GM12864 (cell line): Measurements from ENCODE around the gene GLT8D2.

Source experiments
- DNase-seq: peaks from one replicate; pipeline ENCODE4 v3.0.0-alpha.2; 2011; ENCODE audit warnings: low read depth
- H3K4me3 ChIP-seq: 2 replicates; pipeline ENCODE4 v1.5.1; 2011; ENCODE audit warnings: mild to moderate bottlenecking, low read depth, low read length, control low read depth
- CTCF ChIP-seq: IDR thresholded peaks from 2 replicates; pipeline ENCODE4 v1.5.1; 2011; ENCODE audit warnings: low read depth, mild to moderate bottlenecking, moderate library complexity, low read length, control low read depth, inconsistent platforms; ENCODE audit errors: missing control alignments

GLT8D2 gene

GRCh38 chr12:104080764-104081163 lies 30.8 kb upstream of the GLT8D2 start:
- TF ChIP-seq CTCF: no peak

GRCh38 chr12:104079024-104079423 lies 29.0 kb upstream of the GLT8D2 start:
- no peak overlapping the region for H3K4me3 ChIP-seq
- no peak for TF ChIP-seq CTCF
- no peak for DNase-seq

More at GRCh38 chr12:104080764-104081163, 30.8 kb upstream of the GLT8D2 start:
- H3K4me3 ChIP-seq: no peak overlapping the region
- DNase-seq: no peak

- H3K4me3 ChIP-seq: no peak overlapping the region
- DNase-seq: no peak
- no peak for TF ChIP-seq CTCF
These were observed 23.7 kb upstream of the GLT8D2 start for GRCh38 chr12:104073699-104074098.

- no peak for DNase-seq
- H3K4me3 ChIP-seq: no peak overlapping the region
- TF ChIP-seq CTCF: no peak
These were observed 22.1 kb upstream of the GLT8D2 start for GRCh38 chr12:104072099-104072498.

- peak overlapping the region; percentile 86 for H3K4me3 ChIP-seq
- DNase-seq: no peak
- TF ChIP-seq CTCF: no peak
These were observed 14.9 kb upstream of the GLT8D2 start for GRCh38 chr12:104064842-104065427.

GRCh38 chr12:104064031-104064841 lies 14.2 kb upstream of the GLT8D2 start, which contains the start of gene HCFC2:
Gene HCFC2, plus strand, starts transcription at chr12:104064531. Its CDS starts 30 bp downstream, at chr12:104064561.
- no peak for TF ChIP-seq CTCF
- DNase-seq: peak; percentile 55
- H3K4me3 ChIP-seq: peak within 1 kb of the TSS; percentile 86

GRCh38 chr12:104063712-104064030 lies 13.7 kb upstream of the GLT8D2 start:
- no peak for TF ChIP-seq CTCF

More at GRCh38 chr12:104063712-104064030, 13.7 kb upstream of the GLT8D2 start:
- no peak for DNase-seq
- peak overlapping the region; percentile 86 for H3K4me3 ChIP-seq
